Epithelial cell of prostate (primary cell): Measurements from ENCODE around the gene CIAO2A.
"Not testable (repeated sequence)": the region's sequence is repeated elsewhere in the genome, so short reads cannot be mapped to it uniquely, and the experiment has no call there.

ENCODE experiments used
- DNase-seq: peaks from one replicate; pipeline ENCODE4 v3.0.0-alpha.2; 2011; ENCODE audit warnings: low read depth, low spot score
- H3K27ac ChIP-seq: fragments of 450-650 bp; 2 replicates; pipeline ENCODE4 v1.5.1; 2017; ENCODE audit warnings: mild to moderate bottlenecking

The CIAO2A gene

GRCh38 chr15:64073496-64073895 lies 20.1 kb downstream of the CIAO2A start:
- not testable (repeated sequence) for H3K27ac ChIP-seq, DNase-seq

- H3K27ac ChIP-seq = no peak overlapping the region
- DNase-seq = no peak
These were observed 20.8 kb downstream of the CIAO2A start for GRCh38 chr15:64072812-64073211.

- no peak for DNase-seq
- peak overlapping the region; percentile 39 for H3K27ac ChIP-seq
These were observed 21.5 kb downstream of the CIAO2A start for GRCh38 chr15:64071931-64072765.

- DNase-seq = peak; percentile 43
- H3K27ac ChIP-seq = peak overlapping the region; percentile 39
These were observed 22.4 kb downstream of the CIAO2A start for GRCh38 chr15:64070965-64071851.

GRCh38 chr15:64070106-64070505 lies 23.5 kb downstream of the CIAO2A start:
- no peak overlapping the region for H3K27ac ChIP-seq
- no peak for DNase-seq

- DNase-seq = no peak
These were observed 25.5 kb downstream of the CIAO2A start for GRCh38 chr15:64068133-64068532.

GRCh38 chr15:64067564-64068030 lies 26.0 kb downstream of the CIAO2A start:
- DNase-seq = no peak
- H3K27ac ChIP-seq = no peak overlapping the region

More at GRCh38 chr15:64068133-64068532, 25.5 kb downstream of the CIAO2A start:
- no peak overlapping the region for H3K27ac ChIP-seq

GRCh38 chr15:64066451-64066850 lies 27.2 kb downstream of the CIAO2A start:
- H3K27ac ChIP-seq = no peak overlapping the region
- DNase-seq = no peak

GRCh38 chr15:64060716-64061115 lies 32.9 kb downstream of the CIAO2A start:
- DNase-seq = no peak
- no peak overlapping the region for H3K27ac ChIP-seq

- not testable (repeated sequence) for H3K27ac ChIP-seq, DNase-seq
These were observed 34.5 kb downstream of the CIAO2A start for GRCh38 chr15:64059104-64059503.

- H3K27ac ChIP-seq = no peak overlapping the region
- no peak for DNase-seq
These were observed 35.4 kb downstream of the CIAO2A start for GRCh38 chr15:64058279-64058678.

GRCh38 chr15:64053674-64054073 lies 40.0 kb downstream of the CIAO2A start:
- not testable (repeated sequence) for DNase-seq, H3K27ac ChIP-seq

- no peak for DNase-seq
- no peak overlapping the region for H3K27ac ChIP-seq
These were observed 40.6 kb downstream of the CIAO2A start for GRCh38 chr15:64052925-64053491.

GRCh38 chr15:64051407-64052259 lies 42.0 kb downstream of the CIAO2A start:
- no peak overlapping the region for H3K27ac ChIP-seq

GRCh38 chr15:64051093-64051402 lies 42.6 kb downstream of the CIAO2A start:
- DNase-seq = no peak
- no peak overlapping the region for H3K27ac ChIP-seq

More at GRCh38 chr15:64051407-64052259, 42.0 kb downstream of the CIAO2A start:
- DNase-seq = no peak

GRCh38 chr15:64050281-64051092 lies 43.2 kb downstream of the CIAO2A start:
- DNase-seq = no peak
- H3K27ac ChIP-seq = no peak overlapping the region

GRCh38 chr15:64048781-64049460 lies 44.7 kb downstream of the CIAO2A start:
- H3K27ac ChIP-seq = no peak overlapping the region
- no peak for DNase-seq

- H3K27ac ChIP-seq = no peak within 1 kb of the TSS
- DNase-seq = no peak
These were observed 47.1 kb downstream of the CIAO2A start, which contains the start of gene DAPK2 for GRCh38 chr15:64046421-64047153. DAPK2 (minus strand) TSS chr15:64046485; CDS start chr15:64040261, 6,224 bp downstream.
